K562 (cell line): ENCODE data around the gene ITSN2. TPM values are rescaled to one million over a fixed set of nuclear protein-coding genes. Genes with fewer than 3 reads are reported as not detected.

Experiments
- ATAC-seq: fragments of 200-7000 bp; cut with Tn5 transposase; 3 replicates; pipeline ENCODE4 v1.9.1; 2020; ENCODE audit warnings: moderate library complexity
- BruUV-seq: library from RNA; stranded (reverse); fragments of 400-500 nt; replicated peaks from 2 replicates; lab custom pipeline; 2021; lab: Mats Ljungman, UMichigan
- CTCF ChIA-PET: fragments of 300-600 bp; formaldehyde crosslinking; extraction: SDS; loops from one replicate; lab custom pipeline; 2021; ENCODE audit warnings: low intra/inter-chr PET ratio; lab: Yijun Ruan, JAX
- POLR2A ChIA-PET: fragments of 300-600, 350-650 bp; sonication (Branson Sonifier 250); formaldehyde crosslinking; extraction: SDS; loops from one replicate; lab custom pipeline; 2021; ENCODE audit warnings: antibody characterized with exemption, inconsistent platforms; lab: Yijun Ruan, JAX
- DNase-seq, 4 experiments: peaks; one replicate each; pipeline versions ENCODE4 v3.0.0 to v3.0.0-alpha.2; 2011 to 2018; ENCODE audit warnings: low spot score in 3 of 4, mixed read lengths in 3 of 4; ENCODE audit errors: extremely low read depth in 1 of 4
- FAIRE-seq: peaks from 2 replicates; lab custom pipeline; 2011; peaks lifted over from hg19 to GRCh38; lab: Jason Lieb, UNC
- H2AFZ ChIP-seq: 2 replicates; pipeline ENCODE4 v1.6.0; 2011; ENCODE audit warnings: low read depth, low read length, control low read depth, inconsistent platforms
- H3K27ac ChIP-seq: fragments of 200-600 bp; 3 replicates; pipeline ENCODE4 v1.8.0; 2011; ENCODE audit warnings: low read depth, mild to moderate bottlenecking, control low read depth, inconsistent platforms, low read length, moderate library complexity, mixed read lengths; ENCODE audit errors: extremely low read depth
- H3K27me3 ChIP-seq, 2 experiments: fragments of 300-600 bp in 1 of 2; 2 replicates in 1 of 2; 3 replicates in 1 of 2; pipeline versions ENCODE4 v1.6.0 to v1.8.0; 2011; ENCODE audit warnings: inconsistent platforms in 2 of 2, low read length in 2 of 2, mild to moderate bottlenecking in 1 of 2, mixed read lengths in 1 of 2, moderate library complexity in 1 of 2; ENCODE audit not compliant: control insufficient read depth in 2 of 2, insufficient read depth in 2 of 2
- H3K36me3 ChIP-seq: fragments of 300-600 bp; 3 replicates; pipeline ENCODE4 v1.8.0; 2011; ENCODE audit warnings: mild to moderate bottlenecking, low read length, inconsistent platforms; ENCODE audit not compliant: control insufficient read depth, insufficient read depth
- H3K4me1 ChIP-seq, 2 experiments: fragments of 200-600 bp in 1 of 2; replicated peaks in 1 of 2; 2 replicates in 1 of 2; 3 replicates in 1 of 2; pipeline versions ENCODE4 v1.5.1 to v1.8.0; 2011; ENCODE audit warnings: inconsistent platforms in 2 of 2, low read length in 2 of 2, mild to moderate bottlenecking in 1 of 2, mixed read lengths in 1 of 2, moderate library complexity in 1 of 2; ENCODE audit not compliant: control insufficient read depth in 2 of 2, insufficient read depth in 2 of 2
- H3K4me2 ChIP-seq: 2 replicates; pipeline ENCODE4 v1.6.1; 2011; ENCODE audit warnings: low read length, control low read depth, inconsistent platforms, mixed read lengths; ENCODE audit not compliant: insufficient read depth
- H3K4me3 ChIP-seq: fragments of 200-600 bp; sonication (generic), shearing (Covaris generic); 2 replicates; pipeline ENCODE4 v1.5.1; 2016; ENCODE audit warnings: control low read depth, inconsistent platforms
- H3K79me2 ChIP-seq: fragments of 200-600 bp; 3 replicates; pipeline ENCODE4 v1.8.0; 2011; ENCODE audit warnings: low read length, inconsistent platforms; ENCODE audit not compliant: control insufficient read depth, insufficient read depth
- H3K9ac ChIP-seq, 2 experiments: 2 replicates each; pipeline versions ENCODE4 v1.6.0 to v1.6.1; 2011; ENCODE audit warnings: low read depth in 2 of 2, low read length in 2 of 2, control low read depth in 1 of 2, inconsistent platforms in 1 of 2, mild to moderate bottlenecking in 1 of 2, mixed read lengths in 1 of 2; ENCODE audit not compliant: insufficient read depth in 1 of 2
- H3K9me1 ChIP-seq: one replicate; pipeline ENCODE4 v1.6.0; 2011; ENCODE audit warnings: inconsistent platforms, mild to moderate bottlenecking, low read length, moderate library complexity; ENCODE audit not compliant: control insufficient read depth, insufficient read depth
- H3K9me3 ChIP-seq: replicated peaks from 2 replicates; pipeline ENCODE4 v1.5.1; 2011; ENCODE audit warnings: low read depth, low read length, inconsistent platforms; ENCODE audit not compliant: control insufficient read depth, insufficient read depth
- H4K20me1 ChIP-seq: replicated peaks from 2 replicates; pipeline ENCODE4 v1.6.1; 2011; ENCODE audit warnings: low read length, inconsistent platforms, mixed read lengths; ENCODE audit not compliant: control insufficient read depth, insufficient read depth
- OTX1 ChIP-seq: fragments of 450-650 bp; formaldehyde crosslinking; IDR thresholded peaks from 2 replicates; pipeline ENCODE4 v1.4.0; 2022; ENCODE audit warnings: mild to moderate bottlenecking
- TCF7 ChIP-seq: sonication (generic); IDR thresholded peaks from 2 replicates; pipeline ENCODE4 v1.6.1; 2016; ENCODE audit warnings: antibody characterized with exemption, borderline replicate concordance
- TRIM28 ChIP-seq: fragments of 450-650 bp; IDR thresholded peaks from 2 replicates; pipeline ENCODE4 v1.6.1; 2017
- ZNF24 ChIP-seq: fragments of 450-650 bp; IDR thresholded peaks from 2 replicates; pipeline ENCODE4 v1.6.1; 2016
- ZNF785 ChIP-seq: fragments of 250-450 bp; sonication (Bioruptor Pico); IDR thresholded peaks from 2 replicates; pipeline ENCODE4 v1.4.0; 2020; ENCODE audit warnings: mild to moderate bottlenecking
- WGBS: fragments of 100-300 bp; shearing (Covaris generic); methylation state at CpG from one replicate; pipeline ENCODE4 v1.1.6; 2016; ENCODE audit warnings: low coverage, mixed read lengths; ENCODE audit not compliant: insufficient coverage; ENCODE audit errors: missing lambda C conversion rate; 5-methylcytosine and 5-hydroxymethylcytosine counted together
- in situ Hi-C: fragments of 300-500 bp; cut with MboI; formaldehyde crosslinking; loops from 4 replicates; pipeline ENCODE4 v1.15.0; 2018; ENCODE audit warnings: inconsistent platforms, mixed read lengths
- intact Hi-C: fragments of 100-400 bp; cut with micrococcal nuclease; formaldehyde crosslinking; loops from 2 replicates; pipeline ENCODE4 v1.14.2; 2022
- polyA plus RNA-seq, 8 experiments: library from polyadenylated mRNA; depleted of rRNA in 4 of 8; stranded (reverse) in 5 of 8; unstranded in 3 of 8; fragments of >200 nt; fragmentation: Nextera tagmentation in 2 of 8; fragmentation: Illumina TruSeq in 1 of 8; extraction: Ambion mirVana in 2 of 8; extraction: Trizol in 1 of 8; gene quantifications; 2 replicates each; pipeline versions ENCODE4 v1.2.1 to v1.2.3, GENCODE V29; 2011 to 2014; ENCODE audit warnings: inconsistent platforms in 1 of 8, missing spikeins in 1 of 8
- total RNA-seq, 7 experiments: library from RNA; depleted of rRNA in 6 of 7; stranded (reverse); fragments of >200 nt in 6 of 7; fragmentation: Illumina TruSeq in 2 of 7; extraction: Trizol in 2 of 7; gene quantifications; 2 replicates each; pipeline versions ENCODE4 v1.2.1 to v1.2.3, GENCODE V29; 2011 to 2021; ENCODE audit warnings: low replicate concordance in 1 of 7
- TF ChIP-seq, protein P1 (sequence below): sonication (generic); formaldehyde crosslinking; IDR thresholded peaks from 2 replicates; pipeline ENCODE4 v1.8.0; 2023; ENCODE audit warnings: mild to moderate bottlenecking, missing genetic modification reagents
- TF ChIP-seq, protein P2 (sequence below): fragments of 450-650 bp; formaldehyde crosslinking; IDR thresholded peaks from 2 replicates; pipeline ENCODE4 v1.4.0; 2020; ENCODE audit warnings: mild to moderate bottlenecking, moderate library complexity

Gene ITSN2
- total and polyA plus RNA-seq, 9 of the 15 experiments (the other 6 are each of a cell fraction or from before 2014, with no cell fraction given): 6.6 to 19.9 (median 15.2) TPM

DNA sequence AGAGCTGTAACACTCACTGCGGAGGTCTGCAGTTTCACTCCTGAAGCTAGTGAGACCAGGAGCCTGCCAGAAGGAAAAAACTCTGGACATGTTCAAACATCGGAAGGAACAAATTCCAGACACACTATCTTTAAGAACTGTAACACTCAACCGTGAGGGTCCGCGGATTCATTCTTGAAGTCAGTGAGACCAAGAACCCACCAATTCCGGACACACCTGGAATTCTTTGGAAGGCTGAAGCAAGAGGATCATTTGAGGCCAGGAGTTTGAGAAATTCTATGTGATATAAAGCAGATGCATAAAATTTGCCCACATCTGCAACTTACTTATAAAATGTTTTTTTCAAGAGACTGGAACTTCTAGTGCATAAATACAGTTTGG is 43.5 kb upstream of the ITSN2 start:
- Histone ChIP-seq H3K36me3 (no peaks in the 10 kb centered on the region), H2AFZ (no peak overlapping the region), H4K20me1 (no peaks in the 10 kb centered on the region), H3K27ac (no peak overlapping the region), H3K27me3 (no peaks in the 10 kb centered on the region), H3K9ac (no peak overlapping the region), H3K79me2 (no peaks in the 10 kb centered on the region), H3K9me1 (no peaks in the 10 kb centered on the region), H3K4me2 (no peak overlapping the region), H3K4me1 (peaks cover 3 to 4% of the 10 kb centered on the region in 2 experiments; a peak in 1 of 5 replicates), H3K4me3 (no peak overlapping the region), H3K9me3 (no peaks in the 10 kb centered on the region)
- 81% methylated on average over 6 of the region's 6 CpGs for WGBS
- no peak for TF ChIP-seq OTX1 (CRISPR knock-in tag)
- TF ChIP-seq, protein P1, sequence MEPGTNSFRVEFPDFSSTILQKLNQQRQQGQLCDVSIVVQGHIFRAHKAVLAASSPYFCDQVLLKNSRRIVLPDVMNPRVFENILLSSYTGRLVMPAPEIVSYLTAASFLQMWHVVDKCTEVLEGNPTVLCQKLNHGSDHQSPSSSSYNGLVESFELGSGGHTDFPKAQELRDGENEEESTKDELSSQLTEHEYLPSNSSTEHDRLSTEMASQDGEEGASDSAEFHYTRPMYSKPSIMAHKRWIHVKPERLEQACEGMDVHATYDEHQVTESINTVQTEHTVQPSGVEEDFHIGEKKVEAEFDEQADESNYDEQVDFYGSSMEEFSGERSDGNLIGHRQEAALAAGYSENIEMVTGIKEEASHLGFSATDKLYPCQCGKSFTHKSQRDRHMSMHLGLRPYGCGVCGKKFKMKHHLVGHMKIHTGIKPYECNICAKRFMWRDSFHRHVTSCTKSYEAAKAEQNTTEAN: no peak
- TF ChIP-seq TCF7: no peak
- TF ChIP-seq ZNF785 (CRISPR knock-in tag): no peak
- TF ChIP-seq, protein P2, sequence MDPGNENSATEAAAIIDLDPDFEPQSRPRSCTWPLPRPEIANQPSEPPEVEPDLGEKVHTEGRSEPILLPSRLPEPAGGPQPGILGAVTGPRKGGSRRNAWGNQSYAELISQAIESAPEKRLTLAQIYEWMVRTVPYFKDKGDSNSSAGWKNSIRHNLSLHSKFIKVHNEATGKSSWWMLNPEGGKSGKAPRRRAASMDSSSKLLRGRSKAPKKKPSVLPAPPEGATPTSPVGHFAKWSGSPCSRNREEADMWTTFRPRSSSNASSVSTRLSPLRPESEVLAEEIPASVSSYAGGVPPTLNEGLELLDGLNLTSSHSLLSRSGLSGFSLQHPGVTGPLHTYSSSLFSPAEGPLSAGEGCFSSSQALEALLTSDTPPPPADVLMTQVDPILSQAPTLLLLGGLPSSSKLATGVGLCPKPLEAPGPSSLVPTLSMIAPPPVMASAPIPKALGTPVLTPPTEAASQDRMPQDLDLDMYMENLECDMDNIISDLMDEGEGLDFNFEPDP (CRISPR knock-in tag): no peak
- TF ChIP-seq ZNF24: no peak
- no peak for TF ChIP-seq TRIM28
- DNase-seq (no peak), ATAC-seq (no peak), FAIRE-seq (no peak)
- in situ Hi-C loops (loop anchor here (10.0 to 25.0 kb wide), 2 partner anchors 383 to 721 kb away; partner anchors contain the start of genes CENPO and PTRHD1), intact Hi-C loops (no loop called here)
- BruUV-seq: no TSS peak
- CTCF ChIA-PET: no interaction called here
- POLR2A ChIA-PET: no interaction called here
